ENCODE data around the gene H6PD.

H6PD gene

DNA sequence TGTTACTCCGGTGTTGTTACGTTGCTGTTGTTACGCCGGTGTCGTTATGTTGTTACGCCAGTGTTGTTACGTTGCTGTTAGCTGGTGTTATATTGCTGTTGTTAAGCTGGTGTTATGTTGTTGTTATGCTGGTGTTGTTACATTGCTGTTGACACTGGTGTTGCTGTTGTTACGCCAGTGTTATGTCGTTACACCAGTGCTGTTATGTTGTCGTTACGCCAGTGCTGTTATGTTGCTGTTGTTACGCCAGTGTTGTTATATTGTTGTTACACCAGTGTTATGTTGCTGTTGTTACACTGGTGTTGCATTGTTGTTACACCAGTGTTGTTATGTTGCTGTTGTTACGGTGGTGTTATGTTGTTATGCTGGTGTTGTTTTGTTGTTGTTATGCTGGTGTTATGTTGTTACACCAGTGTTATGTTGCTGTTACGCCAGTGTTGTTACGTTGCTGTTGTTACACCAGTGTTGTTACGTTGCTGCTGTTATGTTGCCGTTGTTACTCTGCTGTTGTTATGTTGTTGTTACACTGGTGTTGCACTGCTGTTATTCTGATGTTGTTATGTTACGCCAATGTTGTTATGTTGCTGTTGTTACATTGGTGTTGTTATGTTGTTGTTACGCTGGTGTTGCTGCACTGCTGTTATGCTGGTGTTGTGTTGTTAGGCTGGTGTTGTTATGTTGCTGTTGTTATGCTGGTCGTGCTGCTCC lies 25.6 kb downstream of the H6PD start:
- DNase-seq, result no peak

DNA sequence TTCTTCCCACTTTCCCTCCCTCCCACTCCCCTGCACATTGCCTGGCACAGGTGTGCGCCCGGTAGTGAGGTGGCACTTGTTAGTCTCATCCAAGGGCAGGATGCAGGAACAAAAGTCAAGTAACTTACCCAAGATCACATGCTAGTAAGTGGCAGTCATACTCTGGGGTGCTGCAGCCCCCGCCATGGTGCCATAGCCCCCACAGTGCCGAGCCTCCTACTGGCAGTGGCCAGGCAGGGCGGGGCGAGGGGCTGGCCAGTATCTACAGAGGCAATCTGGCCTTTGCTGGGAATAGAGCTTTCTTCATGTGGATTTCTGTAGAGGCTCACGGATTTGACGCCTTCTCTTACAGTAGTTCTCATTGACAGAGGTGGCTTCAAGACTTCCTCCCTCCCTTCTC lies 26.9 kb downstream of the H6PD start:
- no peak for DNase-seq

DNA sequence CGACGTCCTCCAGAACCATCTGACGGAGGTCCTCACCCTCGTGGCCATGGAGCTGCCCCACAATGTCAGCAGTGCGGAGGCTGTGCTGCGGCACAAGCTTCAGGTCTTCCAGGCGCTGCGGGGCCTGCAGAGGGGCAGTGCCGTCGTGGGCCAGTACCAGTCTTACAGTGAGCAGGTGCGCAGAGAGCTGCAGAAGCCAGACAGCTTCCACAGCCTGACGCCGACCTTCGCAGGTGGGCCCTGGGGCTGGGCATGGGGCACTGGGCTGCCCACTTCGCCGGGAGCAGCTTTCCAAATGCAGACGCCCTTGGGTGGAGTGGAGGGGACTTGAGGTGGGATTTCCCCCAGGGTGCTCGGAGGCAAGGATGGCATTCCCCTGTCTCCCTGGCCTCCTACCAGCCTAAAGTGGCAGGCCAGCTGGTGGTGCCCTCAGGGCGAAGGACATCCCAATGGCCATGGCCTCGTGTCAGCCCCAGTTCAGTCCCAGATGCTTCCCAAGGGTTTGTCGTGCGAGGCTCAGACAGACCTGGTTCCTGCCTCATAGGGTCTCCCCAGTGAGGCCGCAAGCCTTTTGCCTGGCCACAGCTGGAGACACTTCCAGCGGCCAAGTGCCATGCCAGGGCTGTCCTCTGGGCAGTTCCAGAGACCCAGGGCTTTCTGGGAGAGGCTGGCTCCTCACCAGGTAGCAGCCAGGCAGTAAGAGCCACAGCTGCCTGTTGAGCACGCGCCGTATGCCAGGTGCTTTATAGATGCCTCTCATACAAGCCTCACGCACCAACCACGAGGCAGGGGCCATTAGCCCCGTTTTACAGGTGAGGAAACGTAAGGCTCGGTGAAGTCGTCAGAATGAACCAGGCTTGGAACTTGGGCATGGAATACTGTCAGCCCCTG lies 27.8 kb downstream of the H6PD start:
- no peak for DNase-seq

DNA sequence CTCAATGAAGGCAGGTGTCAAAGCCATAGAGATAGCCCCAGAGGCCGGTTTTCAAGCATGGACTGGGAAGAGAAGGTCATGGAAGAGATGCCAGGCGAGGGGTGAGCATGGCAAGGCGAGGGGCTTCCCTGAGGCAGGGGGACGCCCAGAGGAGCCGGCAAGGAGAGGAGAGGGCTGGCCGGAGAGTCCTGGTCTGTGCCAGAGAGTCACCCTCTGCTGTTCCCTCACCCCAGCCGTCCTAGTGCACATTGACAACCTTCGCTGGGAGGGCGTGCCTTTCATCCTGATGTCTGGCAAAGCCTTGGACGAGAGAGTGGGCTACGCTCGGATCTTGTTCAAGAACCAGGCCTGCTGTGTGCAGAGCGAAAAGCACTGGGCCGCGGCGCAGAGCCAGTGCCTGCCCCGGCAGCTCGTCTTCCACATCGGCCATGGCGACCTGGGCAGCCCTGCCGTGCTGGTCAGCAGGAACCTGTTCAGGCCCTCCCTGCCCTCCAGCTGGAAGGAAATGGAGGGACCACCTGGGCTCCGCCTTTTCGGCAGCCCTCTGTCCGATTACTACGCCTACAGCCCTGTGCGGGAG lies 28.8 kb downstream of the H6PD start:
- no peak for DNase-seq

DNA sequence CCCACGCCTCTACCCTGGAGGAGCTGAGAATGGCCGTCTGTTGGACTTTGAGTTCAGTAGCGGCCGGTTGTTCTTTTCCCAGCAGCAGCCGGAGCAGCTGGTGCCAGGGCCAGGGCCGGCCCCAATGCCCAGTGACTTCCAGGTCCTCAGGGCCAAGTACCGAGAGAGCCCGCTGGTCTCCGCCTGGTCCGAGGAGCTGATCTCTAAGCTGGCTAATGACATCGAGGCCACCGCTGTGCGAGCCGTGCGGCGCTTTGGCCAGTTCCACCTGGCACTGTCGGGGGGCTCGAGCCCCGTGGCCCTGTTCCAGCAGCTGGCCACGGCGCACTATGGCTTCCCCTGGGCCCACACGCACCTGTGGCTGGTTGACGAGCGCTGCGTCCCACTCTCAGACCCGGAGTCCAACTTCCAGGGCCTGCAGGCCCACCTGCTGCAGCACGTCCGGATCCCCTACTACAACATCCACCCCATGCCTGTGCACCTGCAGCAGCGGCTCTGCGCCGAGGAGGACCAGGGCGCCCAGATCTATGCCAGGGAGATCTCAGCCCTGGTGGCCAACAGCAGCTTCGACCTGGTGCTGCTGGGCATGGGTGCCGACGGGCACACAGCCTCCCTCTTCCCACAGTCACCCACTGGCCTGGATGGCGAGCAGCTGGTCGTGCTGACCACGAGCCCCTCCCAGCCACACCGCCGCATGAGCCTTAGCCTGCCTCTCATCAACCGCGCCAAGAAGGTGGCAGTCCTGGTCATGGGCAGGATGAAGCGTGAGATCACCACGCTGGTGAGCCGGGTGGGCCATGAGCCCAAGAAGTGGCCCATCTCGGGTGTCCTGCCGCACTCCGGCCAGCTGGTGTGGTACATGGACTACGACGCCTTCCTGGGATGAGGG lies 29.7 kb downstream of the H6PD start:
- peak in 1 of 14 donors; percentile 11 for DNase-seq

DNA sequence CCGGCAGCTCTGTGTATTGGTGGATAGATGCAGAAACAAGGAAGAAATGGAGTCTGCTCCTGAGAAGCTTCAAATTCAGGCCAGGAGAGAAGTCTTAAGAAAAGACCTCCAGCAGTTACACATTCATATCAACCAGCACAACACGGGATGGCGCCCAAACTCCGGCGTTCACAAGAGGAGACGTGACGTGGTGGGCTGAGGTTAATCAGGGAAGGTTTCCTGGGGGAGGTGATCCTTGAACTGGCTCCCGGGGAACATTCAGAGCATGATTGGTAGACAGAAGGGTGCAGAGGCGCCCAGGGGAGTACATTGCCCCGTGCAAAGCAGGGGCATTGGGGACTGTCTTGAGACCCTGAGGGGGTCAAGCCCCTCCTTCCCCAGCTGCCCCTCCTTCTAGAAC lies 30.5 kb downstream of the H6PD start:
- no peak for DNase-seq

DNA sequence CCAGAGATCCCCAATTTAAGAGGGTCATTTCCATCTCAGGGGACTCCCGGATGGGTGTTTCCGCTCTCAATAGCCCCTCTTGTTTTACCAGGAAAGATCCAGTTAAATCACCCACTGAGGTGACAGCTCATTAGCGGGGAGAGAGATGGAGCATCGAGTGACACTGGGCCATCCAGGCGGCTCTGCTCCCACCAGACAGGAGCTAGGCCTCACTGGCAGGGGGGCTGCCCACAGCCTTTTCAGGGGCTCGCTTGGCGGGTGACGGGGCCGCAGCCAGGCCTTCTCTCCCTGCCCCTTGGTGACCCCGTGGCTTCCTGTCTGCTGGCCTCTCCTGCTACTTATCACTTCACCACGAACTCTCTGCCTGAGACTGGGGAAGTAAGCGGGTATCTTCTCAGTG lies 31.4 kb downstream of the H6PD start:
- no peak for DNase-seq

DNA sequence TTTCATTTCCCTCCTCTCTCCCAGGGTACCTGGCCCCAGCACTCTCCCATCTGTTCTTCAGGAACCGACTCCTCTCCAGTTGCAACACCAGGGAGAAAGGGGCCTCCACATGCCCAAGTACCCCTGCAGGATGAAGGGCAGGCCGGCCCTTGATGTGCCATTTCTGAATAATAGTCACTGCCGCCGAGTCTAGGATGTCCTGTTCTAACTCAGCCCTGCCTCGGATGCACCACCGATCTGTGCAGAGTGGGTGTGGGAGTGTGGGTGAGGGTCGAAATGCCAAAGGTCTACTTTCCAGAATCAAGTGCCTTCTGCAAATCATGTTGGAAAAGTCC lies 32.7 kb downstream of the H6PD start:
- DNase-seq, result no peak

DNA sequence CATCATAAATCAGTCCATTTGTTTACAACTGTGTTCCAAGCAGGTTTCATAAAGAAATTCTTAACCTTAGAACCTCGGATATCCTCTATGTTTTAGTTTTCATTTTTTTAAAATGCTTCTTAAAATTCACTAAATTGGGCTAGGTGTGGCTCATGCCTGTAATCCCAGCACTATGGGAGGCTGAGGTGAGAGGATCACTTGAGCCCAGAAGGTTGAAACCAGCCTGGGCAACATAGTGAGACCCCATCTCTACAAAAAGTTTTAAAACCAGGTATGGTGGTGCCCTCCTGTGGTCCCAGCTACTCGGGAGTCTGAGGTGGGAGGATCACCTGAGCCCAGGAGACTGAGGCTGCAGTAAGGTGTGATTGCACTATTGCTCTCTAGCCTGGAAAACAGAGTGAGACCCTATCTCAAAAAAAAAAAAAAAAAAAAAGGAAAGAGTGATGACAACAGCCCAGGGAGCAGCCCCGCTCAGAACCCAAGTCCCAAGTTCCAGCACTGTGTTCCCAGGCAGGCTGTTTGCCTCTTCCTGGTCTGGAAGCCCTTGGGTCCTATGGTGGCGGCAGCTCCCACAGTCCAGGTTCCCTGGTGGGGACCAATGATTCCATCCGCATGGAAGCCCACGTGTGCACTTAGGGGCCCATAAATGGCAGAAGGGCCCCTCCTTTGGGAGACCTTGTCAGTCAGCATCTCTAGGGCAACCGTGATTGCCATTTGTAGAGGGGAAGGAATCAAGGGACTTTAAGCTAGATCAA lies 33.4 kb downstream of the H6PD start:
- no peak for DNase-seq

DNA sequence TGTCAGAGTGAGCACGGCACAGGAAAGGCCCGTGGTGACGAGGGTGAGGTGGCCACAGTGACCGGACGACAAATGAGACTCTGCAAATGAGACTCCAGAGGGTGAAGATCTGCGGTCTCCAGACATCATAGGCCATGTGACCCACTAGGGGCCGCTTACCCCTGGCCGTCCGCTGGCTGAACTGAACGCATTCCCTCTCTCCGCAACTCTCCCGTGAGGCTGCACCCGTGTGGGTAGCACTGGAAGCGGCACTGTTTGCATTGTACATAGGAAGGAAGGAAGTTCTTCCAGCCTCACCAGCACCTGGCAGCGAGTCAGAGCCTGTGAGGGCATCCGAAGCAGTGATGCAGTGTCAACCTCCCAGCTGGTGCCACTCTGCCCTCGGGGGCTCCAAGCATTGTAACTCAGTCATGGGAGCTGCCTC lies 34.5 kb downstream of the H6PD start:
- peak in 1 of 14 donors; percentile 44 for DNase-seq

DNA sequence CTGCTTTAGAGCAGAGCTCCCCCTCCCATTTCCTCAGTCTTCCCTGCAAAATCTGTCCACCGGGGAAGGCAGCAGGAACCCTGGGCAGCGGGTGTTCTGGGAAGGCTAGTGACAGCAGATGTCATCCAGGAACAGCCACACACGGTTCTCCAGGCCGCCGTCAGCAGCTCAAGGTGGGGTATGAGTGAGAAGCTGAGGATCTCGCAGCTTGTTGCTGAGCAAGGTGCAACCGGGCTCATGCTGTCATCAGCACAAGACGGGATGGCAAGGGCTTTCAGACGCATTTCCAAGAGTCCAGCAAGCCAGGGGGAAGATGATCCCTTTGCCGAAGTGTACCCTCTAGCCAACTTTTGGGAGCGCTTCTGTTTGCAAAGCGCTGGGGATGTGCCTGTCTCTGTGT lies 35.1 kb downstream of the H6PD start:
- DNase-seq, result peak in 1 of 14 donors; percentile 83

DNA sequence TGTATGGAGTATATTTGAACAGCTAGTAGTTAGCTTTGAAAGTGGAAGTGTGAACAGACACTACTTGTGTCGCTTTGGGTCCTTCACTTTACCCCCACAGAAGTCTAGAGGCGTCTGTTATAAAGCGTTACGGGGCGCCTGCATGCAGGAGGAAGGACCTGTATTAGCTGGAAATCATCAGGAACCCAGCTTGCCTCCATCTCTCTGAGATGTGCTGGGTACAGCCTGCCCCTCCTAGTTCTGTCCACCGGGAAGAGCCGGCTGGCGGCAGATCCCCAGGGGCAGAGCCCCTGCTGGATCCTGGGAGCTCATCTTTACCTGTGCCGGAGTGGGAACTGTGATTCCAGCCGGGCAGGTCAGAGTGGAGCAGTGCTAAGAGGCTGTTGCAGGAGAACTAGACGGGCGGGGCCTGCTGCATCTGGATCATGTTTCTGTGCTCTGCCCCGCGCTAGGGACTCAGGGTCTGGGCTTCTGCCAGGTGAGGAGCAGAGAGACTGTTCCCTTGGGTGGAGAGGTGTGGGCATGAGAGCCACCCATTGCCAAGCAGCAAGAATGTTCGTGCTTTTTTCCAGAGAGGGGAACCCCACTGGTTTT lies 35.8 kb downstream of the H6PD start:
- DNase-seq, result no peak

DNA sequence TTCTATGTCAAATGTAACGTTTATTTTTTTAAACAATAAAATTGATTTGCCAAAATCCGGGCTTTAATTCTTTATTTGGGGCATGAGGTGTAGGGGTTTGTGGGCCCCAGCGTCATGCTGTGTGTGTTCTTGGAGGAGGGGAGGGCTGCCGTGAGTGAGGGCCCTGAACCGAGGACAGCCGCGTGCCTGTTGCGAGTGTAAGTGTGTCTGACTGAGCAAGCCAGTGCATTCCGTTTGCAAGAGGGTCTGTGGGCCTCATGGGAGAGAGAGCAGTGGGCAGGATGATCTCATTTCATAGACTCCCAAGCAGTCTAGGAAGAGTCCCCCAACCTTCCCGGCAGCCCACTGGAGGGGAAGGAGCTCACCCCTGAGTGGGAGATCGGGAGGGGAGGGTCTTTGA lies 36.7 kb downstream of the H6PD start:
- DNase-seq, result no peak

DNA sequence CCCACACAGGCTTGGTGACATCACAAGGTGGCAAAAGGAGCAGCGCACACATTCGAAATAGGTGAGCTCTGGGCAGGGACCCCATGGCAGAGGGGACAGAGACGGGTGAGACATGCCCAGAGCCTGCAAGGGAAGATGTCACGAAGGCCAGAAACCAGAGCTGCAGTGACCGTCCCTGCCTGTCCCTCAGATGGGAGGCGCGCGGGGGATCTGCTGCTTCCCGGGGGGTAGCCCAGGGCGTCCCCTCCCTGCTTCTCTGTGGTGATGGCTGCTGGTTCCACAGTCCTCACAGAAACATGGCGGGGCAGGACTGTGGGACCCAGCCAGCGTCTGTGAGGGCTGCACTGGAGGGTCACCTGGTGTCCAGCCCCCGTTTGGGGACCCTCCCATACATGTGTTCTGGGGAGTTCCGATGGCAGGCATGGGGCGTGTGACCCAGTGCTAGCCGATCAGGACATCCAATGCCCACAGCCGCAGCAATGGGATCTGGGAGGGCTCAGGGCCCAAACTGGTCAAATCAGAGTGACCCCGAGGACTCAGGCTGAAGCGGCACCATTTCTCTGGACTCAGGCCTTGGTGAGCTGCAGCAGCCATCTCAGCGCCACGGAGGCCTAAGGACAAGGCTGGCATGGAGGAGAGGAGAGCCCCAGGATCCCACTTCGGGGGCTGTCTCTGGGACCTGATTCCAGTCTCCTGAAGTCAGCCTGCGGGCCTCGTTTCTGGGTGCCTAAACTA lies 37.5 kb downstream of the H6PD start:
- no peak for DNase-seq

DNA sequence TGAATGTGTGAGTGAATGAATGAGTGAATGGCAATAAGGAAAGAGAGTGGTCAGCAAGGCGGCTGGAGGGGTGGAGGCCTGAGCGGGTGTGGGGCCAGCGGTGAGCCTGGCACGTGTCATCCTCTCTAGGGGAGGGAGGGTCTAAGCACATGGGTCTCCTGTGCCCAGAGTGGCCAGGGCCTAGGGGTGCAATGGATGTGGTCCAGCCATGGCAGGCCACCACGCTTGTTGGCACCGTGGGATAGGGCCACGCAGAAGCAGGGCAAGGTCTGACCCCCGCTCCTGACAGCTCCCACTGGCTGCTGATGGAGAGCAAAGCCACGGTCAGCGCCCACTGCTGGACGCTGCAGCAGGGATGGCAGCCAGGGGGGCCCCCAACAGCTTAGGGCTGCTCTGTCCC lies 38.6 kb downstream of the H6PD start:
- no peak for DNase-seq

DNA sequence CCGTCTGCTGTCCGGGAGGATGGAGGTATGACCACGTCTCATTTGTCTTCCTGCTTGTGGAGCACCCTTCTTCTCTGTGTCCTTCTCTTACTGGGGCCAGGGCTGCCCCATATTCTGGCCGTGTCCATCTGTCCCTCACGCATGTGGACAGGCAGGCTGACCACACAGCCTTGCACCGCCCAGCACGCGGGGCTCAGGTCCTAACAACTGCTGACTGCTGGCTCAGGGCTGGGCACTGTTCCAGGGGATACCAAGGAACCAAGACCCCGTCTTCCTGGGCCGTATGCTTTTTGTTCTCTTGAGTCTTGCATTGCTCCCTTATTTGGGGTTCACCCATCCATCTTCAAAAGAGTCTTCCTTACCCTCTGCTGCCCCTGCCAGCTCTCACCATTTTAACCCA lies 40.6 kb downstream of the H6PD start:
- no peak for DNase-seq

DNA sequence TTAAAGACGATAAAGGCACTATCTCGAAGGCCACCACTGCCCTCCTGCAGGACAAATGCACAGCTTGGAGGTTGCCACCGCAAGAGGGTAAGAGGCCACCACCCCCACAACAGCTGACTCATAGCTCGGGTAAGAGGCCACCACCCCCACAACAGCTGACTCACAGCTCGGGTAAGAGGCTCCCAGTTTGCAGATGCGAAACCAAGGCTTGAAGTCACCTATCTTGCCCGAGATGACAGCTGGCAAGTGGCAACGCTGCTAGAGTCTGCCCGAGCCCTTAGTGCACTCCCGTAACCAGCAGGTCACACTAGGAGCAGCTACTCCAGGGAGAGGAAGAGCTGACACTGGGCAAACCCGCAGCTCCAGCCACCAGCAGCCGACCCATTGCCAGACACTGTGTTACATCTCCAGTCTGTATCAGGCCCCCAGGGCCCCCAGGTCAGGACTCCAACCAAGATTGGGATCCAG lies 41.0 kb downstream of the H6PD start:
- DNase-seq, result peak in 1 of 14 donors; percentile 40

DNA sequence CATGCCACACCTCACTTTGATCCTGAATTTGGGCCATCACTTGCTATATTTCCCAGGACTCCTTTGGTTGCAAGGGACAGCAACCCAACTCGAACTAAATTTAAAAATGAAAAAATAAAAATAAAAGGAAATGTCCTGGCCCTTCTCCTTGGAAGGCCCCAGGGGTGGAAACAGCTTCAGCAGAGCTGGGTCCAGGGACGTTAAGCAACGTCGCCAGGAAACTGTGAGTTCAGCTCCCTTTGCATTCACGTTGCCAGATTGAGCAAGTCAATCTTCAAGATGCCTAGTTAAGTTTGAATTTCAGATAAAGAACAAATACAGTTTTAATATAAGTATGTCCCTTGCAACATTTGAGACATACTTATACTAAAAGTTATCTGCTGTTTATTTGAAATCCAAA lies 43.5 kb downstream of the H6PD start:
- no peak for DNase-seq

DNA sequence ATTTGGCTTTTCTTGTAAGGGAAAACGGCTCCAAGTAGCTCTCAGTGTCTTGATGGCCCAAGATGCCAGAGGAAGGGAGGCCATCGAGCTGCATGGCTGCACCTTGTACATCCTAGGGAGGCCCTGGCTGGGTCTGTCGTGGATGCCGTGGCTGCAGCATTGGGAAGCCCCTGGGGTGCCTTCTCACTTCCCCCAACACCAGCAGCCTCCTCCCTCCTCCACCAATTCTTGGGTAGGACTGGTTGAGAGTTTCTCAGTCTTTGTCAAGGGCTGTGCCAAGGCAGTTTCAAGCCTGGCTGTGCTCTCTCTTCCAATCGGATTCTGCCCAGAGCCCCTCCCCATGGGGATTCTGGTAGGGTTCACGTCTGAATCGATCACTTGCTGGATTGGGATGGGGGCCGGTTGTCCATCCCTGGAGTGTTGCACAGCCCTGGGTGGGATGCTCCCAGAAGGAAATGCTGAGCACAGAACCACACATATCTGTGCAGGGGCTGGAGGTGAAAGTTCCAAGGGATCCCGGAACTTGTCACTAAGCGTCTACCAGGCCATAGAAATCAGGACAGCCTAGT lies 44.1 kb downstream of the H6PD start:
- DNase-seq, result no peak

DNA sequence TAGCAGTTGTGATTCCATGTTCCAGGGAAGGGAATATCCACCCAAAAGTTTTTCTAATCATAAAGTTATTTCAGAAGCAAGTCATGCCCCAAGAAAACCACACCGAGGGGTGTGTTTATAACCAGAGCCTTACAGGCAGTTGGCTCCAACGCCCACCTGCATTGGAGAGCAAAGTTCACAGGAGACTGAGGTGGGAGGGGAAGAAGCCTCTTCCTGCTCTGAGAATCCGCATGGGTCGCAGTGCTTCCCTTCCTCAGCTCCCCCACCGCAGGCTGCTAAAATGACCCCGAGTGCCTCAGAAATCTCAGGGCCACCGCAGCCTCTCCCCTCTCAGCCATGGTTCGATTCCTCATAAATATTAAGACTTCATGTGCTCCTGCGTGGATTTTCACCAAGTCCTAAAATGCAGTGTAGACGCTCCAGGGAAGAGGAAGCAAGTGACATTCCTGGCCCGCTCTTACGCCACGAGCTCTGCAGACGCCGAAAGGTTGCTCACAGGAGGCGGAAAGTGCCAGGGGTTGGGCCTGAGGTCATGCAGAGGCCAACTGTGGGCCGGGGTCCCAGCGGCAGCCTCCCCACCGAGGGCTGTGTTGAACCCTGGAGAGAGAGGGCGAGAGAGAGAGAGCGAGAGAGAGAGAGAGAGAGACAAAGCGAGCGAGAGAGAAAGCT lies 44.7 kb downstream of the H6PD start:
- DNase-seq, result no peak

Data from C1 segment of cervical spinal cord (tissue), 14 donors.